GM18909 (cell line): Measurements from ENCODE around the gene UTP11.

Experiments
- ATAC-seq: cut with Tn5 transposase; IDR thresholded peaks from one replicate; pipeline ENCODE4 v1.9.1; 2021; ENCODE audit warnings: mild to moderate bottlenecking; ENCODE audit not compliant: unreplicated experiment, poor library complexity

The UTP11 gene

DNA sequence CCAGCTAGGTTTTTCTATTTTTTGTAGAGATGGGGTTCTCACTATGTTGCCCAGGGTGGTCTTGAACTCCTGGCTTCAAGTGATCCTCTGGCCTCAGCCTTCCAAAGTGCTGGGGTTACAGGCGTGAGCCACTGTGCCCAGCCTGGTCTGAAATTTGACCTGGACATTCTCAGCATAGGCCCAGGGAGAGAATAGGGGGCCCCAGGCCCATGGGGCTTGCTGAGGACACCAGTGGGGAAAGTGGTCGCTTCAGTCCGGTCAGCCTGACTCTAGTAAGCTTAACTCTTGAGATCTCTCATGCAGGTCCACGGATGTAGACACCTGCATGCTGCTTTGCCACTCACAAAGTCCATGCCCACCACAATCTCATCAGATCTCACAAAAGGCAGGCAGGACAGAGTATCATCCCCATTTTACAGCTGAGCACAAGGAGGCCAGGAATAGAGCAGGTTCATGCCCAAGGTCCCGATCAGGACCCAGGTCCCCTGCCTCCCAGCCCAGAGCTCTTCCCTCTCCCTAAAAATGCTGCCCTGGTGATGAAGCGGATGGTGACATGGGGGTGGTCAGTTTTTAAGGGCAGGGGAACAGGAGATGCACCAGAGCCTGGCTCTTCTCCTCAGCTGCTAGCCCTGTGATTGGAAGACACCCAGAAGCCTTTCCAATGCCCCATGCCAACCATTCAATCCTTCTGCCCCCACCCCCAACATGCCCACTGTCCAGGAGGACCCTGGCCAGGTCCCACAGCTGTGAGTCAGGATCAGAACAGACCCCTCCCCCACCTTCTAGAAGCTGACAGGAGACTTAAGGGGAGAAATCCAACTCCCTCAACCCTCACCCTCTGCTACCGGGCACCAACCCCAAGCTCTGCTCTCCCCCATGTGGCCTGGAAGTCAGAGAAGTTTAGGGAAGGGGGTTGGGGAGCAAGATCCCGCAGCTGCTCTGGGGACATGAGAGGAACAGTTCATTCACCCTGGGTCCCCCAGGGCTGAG lies 9.0 kb upstream of the UTP11 start:
- ATAC-seq = no peak

DNA sequence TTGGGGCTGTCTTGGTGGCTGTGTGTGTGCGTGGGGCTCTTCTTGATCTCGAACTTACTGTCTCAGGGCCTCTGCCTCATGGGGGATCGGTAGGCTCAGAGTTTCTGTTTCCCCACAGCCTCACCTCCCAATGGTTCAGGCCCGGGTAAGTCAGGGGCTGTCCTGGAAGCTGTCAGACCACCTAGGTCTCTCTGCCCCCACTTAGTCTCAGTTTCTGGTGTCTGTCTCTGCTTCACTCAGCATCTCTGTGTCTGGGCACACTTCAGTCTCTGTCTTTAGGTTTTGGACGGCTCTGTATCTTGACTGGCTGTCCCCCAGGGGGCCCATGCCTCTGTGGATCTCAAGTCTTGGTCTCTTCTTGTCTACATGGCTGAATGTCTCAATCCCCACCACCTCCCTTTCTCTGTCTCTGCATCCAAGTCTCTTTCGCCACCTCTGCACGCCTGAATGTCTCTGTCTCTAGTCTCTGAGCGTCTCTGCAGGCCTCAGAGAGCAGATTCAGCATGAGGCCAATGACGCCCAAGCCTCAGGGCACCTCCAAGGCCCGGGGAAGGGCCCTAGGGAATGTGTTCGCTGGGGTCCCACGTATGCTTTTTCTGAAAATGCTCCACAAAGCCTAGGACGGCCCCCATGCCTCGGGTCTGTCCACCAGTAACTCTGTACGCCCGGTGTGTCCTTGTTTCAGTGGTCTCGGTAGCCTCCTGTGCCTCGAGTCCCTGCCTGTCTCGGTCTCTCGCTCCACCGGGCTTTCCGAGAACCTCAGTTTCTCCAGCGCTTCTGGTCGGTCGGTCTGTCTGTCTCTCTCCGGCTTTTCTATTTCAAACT lies 8.0 kb upstream of the UTP11 start:
- ATAC-seq = peak; percentile 26

DNA sequence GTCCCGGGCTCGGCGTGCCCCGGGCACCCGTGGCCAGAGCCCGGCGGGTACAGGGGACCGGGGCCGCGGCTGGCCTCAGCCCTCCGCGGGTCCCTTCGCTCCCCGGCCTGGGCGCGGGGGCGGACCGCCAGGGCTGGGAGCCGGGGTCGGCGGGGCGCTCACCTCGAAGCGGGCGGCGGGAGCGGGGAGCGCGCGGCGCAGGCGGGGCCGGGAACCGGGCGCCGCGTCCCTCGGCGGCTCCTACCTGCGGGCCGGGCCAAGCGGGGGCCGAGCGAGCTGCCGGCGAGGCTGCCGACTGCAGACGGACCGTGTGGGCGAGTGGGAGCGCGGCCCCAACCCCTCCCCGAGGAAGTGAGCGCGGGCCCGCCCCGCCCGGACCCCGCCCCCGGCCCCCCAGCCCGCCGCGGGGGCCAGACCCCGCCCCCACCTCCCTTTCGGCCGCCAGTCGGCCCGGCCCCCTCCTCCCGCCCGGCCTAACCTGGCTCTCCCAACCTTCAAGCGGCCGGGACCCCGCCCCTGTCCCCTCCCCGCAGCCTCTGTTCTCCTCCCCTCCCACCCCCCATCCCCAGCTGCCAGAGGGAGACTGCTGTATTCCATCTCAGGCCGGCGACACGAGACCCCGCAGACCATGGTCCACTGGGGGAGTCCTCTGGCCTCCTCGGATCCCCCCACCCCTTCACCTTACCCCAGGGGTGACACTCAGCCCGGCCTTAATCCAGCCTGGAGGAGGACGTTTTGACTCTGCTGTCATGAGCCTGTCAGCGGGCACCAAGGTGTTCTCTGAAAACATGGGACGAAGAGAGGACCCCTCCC lies 7.1 kb upstream of the UTP11 start, which contains the start of gene FHL3:
Gene FHL3 (minus strand): TSS at position 320 of the 813 bp plus-strand sequence. CDS start 6,102 bp downstream, outside the sequence.
- peak; percentile 38 for ATAC-seq

DNA sequence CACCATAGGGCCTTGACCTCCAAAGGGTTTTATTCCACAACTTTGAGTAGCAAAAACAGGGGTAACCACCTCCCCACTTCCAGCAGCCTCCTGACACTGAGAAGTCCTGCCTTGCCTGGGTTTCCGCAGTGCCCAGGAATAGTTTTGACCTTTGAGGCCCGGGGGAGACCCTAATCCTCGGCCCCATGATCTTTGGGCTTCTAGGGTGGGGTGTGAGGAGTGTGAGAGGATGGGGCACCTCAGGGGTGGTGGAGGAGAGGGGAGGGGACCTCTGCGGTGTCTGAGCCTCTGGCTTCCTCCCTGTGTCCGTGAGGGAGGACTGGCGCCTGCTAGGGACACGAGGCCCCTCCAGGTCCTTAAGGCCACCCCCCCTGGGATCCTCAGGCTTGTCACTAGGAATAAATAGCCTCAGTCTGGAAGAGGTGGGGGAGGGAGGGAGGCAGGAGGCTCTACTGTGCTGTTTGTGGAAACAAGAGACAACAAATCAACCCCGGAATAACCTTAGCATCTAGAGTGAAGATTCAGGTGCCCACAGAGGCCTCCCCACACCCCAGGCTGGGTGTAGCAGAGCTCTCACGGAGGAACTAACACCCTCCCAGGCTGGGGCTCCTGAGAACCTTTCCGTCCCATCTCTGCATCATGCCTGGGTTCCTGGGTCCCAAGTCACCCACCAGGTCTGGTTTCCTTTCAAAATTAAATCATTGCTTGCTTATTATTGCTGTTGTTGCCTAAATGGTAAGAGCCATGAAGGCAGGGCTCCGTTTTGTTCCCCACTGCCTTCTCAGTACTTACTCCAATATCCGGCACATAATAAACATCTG lies 6.3 kb upstream of the UTP11 start:
- ATAC-seq = no peak

DNA sequence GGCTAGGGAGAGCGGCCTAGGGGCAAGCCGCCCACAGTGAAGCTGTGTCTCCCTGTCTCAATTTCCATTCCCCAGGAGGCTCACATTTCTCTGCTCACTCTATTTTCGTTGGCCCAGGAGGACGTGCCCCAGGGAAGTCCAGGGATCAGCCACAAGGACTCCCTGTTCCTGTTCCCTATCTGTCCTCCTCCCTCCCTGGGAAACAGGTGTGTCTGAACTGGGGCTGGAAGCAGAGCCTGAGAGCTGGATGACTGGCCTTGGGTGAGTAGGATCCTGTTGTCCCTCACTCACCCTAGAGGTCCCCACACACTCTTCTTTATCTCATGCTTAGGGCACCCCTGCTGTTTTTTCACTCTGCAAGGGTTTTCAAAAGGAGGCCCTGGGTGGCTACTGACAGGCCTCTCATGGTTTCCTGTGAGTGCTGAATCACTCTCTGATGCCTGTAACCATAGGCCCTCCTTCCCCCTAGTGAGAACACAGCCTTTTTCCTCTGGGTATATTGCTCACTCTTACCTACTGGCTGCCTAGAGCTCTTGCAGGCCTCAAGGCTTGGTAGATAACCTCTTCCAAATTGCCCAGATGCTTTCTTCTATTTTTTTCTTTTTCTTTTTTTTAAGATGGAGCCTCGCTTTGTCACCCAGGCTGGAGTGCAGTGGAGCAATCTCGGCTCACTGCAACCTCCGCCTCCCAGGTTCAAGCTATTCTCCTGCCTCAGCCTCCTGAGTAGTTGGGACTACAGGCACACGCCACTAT lies 3.3 kb upstream of the UTP11 start:
- ATAC-seq = no peak

DNA sequence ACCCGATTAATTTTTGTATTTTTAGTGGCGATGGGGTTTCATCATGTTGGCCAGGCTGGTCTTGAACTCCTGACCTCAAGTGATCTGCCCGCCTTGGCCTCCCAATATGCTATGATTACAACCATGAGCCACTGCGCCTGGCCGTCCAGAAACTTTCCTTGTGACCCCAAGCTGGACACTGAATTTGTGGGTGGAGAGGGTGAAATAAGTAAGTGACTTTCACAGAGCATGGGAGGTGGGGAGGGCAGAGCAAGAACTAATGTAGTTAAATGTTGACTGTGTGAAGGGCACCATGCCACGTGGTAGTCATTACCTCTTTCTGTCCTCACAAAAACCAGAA lies 2.7 kb upstream of the UTP11 start:
- no peak for ATAC-seq

DNA sequence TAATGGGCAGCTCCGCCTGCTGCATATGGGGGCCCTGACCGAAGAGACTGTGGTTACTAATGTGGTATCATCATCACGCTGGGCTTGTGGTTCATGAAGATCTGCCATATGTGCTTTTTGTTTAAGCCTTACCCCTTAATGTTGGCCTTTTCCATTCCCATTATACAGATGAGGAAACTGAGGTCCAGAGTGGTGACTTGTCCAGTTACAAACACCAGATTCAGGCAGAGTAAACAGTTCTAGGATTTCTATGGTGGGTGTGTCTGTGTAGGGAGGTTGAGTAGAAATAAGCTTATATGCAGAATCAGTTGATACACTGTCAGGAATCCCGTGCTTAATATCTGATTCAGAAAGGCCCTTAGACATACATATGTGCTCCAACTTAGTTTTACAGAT lies 691 bp downstream of the UTP11 start:
- ATAC-seq = no peak

DNA sequence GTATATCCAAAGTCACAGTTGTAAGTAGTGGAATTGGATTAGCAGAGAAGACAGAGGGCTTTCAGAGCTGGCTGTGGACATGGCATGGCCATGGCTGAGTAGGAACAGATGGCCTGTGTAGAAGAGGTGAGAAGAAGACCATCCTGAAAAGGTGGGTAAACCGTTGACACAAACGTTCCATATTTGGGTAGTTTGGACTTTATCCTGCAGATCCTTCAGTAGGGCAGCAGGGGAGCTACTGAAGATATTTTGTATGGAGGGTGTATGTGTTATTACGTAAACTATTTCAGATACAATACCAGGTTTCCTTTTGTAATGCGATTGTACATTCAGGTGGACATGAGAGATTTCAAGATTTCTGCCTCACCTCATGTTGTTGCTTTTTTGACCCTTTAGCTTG lies 1.6 kb downstream of the UTP11 start:
- no peak for ATAC-seq

DNA sequence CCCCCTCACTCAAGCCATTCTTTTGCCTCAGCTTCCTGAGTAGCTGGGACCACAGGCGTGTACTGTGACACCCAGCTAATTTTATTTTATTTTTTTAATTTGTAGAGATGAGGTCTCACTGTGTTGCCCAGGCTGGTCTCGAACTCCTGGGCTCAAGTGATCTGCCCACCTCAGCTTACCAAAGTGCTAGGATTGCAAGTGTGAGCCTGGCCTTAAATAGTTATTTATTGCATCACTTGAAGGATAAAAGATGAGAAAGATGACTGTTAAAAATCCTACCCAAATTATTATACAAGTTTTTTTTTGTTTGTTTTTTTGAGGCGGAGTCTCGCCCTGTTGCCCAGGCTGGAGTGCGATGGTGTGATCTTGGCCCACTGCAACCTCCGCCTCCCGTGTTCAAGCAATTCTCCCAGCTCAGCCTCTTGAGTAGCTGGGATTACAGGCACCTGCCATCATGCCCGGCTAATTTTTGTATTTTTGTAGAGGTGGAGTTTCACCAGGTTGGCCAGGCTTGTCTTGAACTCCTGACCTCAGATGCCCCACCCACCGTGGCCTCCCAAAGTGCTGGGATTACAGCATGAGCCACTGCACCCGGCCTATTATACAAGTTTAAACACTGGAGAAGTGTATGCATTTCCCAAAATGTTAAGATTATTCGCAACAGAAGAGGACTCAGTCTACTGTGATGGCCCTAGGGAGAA lies 2.3 kb downstream of the UTP11 start:
- no peak for ATAC-seq

DNA sequence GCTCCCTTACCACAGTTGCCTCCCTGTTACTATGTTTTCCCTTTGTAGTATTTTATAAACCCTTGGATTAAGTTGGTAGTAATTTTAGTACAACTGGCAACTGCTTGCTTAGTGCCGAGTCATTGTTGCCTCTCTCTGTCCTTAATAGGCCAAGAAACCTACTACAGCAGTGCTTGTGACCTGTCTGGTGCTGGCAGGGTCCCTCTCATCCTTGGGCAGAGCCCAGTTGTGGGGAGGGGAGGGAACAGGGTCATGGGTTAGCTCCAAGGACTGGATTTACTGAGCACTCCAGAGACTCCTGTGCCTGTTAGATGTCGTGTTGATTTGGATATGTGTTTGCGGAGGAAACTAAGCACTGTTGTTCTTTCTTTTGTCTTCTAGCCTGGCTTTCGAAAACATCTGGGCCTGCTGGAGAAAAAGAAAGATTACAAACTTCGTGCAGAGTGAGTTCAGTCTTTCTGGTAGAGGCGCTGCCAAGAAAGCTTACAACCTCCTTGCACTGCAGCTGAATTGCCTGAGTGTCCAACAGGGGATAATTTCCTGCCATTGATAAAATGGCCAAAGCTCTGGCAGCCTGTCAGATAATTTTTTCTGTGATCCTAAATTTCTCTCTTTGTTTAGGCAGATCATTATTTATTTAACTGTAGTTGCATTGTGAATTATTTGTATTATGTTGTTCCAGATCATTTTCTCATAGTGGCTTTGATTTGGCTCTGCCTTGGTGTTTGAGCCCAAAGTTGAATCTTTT lies 3.6 kb downstream of the UTP11 start:
- no peak for ATAC-seq

DNA sequence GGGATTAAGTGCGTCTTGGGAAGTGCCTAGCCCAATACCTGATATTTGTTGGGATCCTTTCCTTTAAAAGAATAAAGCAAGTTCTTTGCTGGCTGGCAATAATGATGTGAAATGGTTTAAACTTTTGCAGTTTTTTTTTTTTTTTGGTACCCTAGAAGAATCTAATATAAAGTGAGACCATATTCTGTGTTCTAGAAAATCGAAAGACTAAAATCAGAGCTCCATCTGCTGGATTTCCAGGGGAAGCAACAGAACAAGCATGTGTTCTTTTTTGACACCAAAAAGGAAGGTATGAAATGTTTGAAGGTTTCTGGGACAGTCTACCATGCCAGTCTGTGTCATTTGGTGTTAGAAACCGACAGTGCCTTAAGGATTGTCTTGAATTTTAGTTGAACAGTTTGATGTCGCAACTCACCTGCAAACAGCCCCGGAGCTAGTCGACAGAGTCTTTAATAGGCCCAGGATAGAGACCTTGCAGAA lies 6.4 kb downstream of the UTP11 start:
- ATAC-seq = no peak

DNA sequence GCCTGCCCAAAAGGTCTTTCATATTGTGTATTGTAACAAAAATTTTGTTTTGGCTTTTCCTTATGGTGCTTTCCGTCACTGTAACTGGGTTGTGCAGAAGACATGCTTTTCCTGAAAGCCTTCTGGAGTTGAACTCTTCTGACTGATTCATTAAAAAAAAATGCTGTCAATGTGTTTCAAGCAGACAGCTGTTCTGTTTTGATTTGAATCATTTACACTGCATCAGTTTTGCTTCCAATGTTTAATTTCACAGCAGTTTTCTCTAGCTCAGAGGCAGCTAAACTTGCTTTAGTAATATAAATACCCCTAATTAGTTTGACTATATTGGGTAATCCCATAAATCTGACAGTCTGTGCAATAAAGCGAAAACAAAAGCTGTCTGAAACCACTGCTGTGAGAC lies 7.9 kb downstream of the UTP11 start:
- no peak for ATAC-seq

DNA sequence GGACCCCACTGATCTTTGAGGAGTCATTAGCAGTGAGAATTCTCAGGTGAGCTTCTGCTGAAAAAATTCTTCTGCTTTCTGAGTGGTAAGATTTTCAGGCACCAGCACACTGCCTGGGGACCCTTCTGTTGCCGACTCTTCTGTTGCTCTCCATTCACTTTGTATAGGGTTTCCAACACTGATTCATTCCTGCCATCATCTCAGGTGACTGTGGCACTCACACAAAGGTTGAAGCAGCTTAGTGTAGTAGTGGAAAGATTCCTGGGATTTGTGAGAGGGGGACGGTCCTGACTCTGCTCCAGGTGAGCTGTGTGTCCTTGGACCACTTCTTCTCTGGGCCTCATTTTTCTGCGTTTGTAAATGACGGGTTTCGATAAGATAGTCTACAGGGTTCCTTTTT lies 9.4 kb downstream of the UTP11 start:
- ATAC-seq = no peak

DNA sequence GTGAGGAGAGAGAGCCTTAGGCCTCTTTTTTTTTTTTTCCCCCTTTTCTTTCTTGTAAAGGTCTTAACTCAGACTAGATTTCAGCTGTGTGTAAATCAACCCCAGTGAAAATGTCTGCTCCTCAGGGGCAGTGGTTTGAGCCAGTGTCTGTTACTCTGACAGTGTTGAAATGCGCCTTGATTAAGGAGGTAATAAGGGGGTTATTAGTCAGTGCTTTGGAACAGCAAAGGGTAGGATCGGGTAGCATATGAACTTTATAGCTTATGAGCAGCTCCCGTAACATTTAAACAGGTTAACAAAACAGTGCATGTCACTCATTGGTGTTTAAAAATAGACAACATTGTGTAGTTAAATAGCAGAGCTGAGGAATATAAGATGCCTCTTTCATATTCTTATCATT lies 10.3 kb downstream of the UTP11 start:
- ATAC-seq = no peak

DNA sequence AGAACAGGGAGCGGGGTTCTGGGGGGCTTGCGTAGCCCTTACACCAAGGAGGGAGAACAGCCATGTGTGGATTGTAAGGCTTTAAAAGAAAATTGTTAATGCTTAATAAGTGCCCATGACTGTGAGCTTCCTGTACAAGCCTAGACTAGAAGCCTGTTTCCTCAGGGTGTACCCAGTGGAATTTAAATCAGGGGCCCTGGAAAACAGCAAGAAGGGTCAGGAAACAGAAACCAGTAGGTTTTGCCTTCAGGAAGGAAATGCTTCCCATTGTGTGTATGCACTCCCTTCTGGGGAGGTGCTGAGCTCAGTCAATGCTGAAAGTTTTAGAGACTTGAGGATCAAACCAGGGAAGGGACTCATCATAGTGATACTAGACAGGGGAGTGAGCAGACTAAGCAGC lies 12.7 kb downstream of the UTP11 start:
- ATAC-seq = no peak

DNA sequence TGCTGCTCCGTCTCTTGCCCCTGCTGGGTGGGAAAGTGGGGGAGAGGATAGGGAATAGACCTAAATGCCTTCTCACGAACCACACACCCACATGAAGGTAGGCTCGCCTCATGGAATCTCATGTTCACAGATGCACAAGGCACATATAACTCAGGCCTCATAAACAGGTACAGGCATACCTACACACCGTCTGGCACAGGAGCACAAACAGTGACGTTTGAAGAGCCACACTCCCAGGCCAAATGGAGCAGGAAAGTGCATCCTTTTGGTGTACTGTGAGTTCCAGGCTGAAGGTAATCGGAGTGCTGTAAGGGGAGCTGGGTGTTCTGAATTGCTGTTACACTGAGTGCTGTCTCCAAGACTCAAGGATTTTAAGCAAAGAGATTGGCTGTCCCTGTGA lies 13.1 kb downstream of the UTP11 start:
- ATAC-seq = no peak

DNA sequence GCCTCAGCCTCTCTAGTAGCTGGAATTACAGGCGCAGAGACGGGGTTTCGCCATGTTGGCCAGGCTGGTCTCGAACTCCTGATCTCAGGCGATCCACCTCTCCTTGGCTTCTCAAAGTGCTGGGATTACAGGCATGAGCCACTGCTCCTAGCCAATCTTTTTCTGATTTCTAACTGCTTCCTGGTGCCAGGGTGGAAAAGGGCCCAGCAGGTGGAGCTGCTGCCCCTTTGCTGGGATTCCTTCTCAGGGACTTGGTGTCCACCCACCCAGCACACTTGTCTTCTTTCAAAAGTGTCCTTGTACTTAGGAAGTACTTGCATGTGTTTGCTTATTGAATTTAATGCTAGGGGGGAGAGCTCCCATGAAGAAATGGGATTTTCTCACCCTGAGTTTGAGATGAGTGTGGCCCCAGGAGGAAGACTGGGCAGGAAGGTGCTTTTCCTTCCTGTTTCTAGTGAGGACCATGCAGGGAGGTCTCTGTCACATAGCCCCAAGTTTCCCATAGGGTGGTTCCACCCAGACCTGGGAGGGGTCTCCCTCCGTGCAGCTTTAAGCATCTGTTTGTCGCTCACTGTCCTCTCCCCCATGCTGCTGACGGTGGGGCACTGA lies 14.2 kb downstream of the UTP11 start:
- ATAC-seq = no peak
